PFSK-1 (cell line): ENCODE measurements around the gene EPOP.

Source experiments
- FOXP2 ChIP-seq: optimal IDR thresholded peaks from 2 replicates; pipeline ENCODE3; 2011; ENCODE audit warnings: borderline replicate concordance, control low read depth, inconsistent platforms; ENCODE audit not compliant: insufficient read depth; ENCODE audit errors: extremely low read length, extremely low read depth
- POLR2AphosphoS5 ChIP-seq: IDR thresholded peaks from 2 replicates; pipeline ENCODE4 v1.6.1; 2012; ENCODE audit warnings: low read depth, mild to moderate bottlenecking, control low read depth, low read length, moderate library complexity
- SIN3A ChIP-seq: IDR thresholded peaks from 2 replicates; pipeline ENCODE4 v1.6.1; 2012; ENCODE audit warnings: mild to moderate bottlenecking, low read length, moderate library complexity, borderline replicate concordance; ENCODE audit not compliant: insufficient read depth
- TAF1 ChIP-seq: IDR thresholded peaks from 2 replicates; pipeline ENCODE4 v1.6.1; 2012; ENCODE audit warnings: low read length, control low read depth, borderline replicate concordance; ENCODE audit not compliant: insufficient read depth
- TF ChIP-seq, protein P1 (sequence below), 2 experiments: IDR thresholded peaks; 2 replicates each; pipeline versions ENCODE4 v1.6.1 to v1.8.0; 2011 to 2012; ENCODE audit warnings: low read depth in 2 of 2, low read length in 2 of 2, control low read depth in 1 of 2, inconsistent platforms in 1 of 2, mild to moderate bottlenecking in 1 of 2, moderate library complexity in 1 of 2; ENCODE audit not compliant: insufficient read depth in 1 of 2

EPOP gene

DNA sequence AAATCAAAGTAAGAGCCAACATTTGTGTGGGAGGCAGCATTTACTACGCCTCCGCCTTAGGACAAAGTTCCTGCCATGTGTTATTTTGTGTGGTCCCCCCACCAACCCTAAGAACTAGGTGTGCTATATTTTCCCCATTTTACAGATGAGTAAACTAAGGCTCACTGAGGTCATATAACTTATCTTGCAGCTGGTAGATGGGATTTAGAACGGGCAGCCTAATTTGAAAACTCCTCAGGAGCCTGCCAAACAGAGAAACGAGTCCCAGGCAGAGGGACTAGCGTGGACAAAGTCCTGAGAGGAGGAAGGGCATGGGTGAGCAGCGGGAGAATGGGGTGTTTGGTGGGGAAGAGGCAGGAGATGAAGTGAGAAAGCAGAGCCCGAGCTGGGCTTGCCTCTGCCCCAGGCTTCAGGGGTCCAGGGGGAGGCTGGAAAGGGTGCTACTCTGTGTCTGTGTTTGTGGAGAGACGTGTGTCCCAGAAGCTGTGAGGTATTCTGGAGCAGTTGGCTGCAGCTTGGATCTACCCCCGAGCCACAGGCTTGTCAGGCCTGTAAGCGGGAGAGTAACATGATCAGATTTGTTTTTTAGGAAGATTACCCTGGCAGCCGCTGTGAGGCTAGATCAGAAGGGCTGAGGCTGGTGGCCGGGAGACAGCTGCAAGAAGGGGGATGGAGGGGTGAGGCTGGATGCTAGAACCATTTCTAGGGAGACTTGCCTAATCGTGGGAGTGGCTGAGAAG lies 35.3 kb upstream of the EPOP start:
- TF ChIP-seq, protein P1, sequence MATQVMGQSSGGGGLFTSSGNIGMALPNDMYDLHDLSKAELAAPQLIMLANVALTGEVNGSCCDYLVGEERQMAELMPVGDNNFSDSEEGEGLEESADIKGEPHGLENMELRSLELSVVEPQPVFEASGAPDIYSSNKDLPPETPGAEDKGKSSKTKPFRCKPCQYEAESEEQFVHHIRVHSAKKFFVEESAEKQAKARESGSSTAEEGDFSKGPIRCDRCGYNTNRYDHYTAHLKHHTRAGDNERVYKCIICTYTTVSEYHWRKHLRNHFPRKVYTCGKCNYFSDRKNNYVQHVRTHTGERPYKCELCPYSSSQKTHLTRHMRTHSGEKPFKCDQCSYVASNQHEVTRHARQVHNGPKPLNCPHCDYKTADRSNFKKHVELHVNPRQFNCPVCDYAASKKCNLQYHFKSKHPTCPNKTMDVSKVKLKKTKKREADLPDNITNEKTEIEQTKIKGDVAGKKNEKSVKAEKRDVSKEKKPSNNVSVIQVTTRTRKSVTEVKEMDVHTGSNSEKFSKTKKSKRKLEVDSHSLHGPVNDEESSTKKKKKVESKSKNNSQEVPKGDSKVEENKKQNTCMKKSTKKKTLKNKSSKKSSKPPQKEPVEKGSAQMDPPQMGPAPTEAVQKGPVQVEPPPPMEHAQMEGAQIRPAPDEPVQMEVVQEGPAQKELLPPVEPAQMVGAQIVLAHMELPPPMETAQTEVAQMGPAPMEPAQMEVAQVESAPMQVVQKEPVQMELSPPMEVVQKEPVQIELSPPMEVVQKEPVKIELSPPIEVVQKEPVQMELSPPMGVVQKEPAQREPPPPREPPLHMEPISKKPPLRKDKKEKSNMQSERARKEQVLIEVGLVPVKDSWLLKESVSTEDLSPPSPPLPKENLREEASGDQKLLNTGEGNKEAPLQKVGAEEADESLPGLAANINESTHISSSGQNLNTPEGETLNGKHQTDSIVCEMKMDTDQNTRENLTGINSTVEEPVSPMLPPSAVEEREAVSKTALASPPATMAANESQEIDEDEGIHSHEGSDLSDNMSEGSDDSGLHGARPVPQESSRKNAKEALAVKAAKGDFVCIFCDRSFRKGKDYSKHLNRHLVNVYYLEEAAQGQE (IDR thresholded peaks at IDR 0.05; ENCODE audit: insufficient read depth in 1 of 2, low read depth in 2 of 2, low read length in 2 of 2) = no peak

DNA sequence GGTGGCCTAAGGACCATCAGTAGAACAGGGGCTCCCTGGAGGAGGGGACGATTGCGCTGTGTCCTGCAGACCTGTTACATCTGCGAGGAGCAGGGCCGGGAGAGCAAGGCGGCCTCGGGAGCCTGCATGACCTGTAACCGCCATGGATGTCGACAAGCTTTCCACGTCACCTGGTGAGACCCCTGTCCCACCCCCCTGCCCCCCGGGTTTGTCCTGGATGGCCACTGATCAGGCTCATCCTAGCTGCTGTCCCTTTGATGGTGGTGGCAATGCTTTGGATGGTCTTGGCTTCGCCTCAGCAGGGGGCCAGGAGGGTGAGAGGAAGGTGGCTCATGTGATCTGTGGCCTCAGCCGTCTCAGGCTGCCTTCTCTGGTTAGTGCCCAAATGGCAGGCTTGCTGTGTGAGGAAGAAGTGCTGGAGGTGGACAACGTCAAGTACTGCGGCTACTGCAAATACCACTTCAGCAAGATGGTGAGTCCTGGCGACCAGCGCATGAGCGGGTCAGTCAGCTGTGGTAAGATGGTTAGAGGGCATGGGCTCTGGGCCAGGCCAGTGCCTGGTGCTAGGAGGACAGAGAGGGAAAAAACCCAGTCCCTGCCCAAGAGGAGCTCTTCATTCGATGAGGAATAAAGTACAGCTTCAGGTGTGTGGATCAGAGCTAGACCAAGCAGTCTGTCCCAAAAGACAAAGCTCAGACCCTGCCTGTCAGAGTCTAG lies 34.5 kb upstream of the EPOP start:
- no peak for TF ChIP-seq SIN3A
- TF ChIP-seq TAF1 = no peak
- TF ChIP-seq FOXP2 = no peak
- TF ChIP-seq, protein P1 (IDR thresholded peaks at IDR 0.05; ENCODE audit: insufficient read depth in 1 of 2, low read depth in 2 of 2, low read length in 2 of 2) = no peak
- no peak for TF ChIP-seq POLR2AphosphoS5

DNA sequence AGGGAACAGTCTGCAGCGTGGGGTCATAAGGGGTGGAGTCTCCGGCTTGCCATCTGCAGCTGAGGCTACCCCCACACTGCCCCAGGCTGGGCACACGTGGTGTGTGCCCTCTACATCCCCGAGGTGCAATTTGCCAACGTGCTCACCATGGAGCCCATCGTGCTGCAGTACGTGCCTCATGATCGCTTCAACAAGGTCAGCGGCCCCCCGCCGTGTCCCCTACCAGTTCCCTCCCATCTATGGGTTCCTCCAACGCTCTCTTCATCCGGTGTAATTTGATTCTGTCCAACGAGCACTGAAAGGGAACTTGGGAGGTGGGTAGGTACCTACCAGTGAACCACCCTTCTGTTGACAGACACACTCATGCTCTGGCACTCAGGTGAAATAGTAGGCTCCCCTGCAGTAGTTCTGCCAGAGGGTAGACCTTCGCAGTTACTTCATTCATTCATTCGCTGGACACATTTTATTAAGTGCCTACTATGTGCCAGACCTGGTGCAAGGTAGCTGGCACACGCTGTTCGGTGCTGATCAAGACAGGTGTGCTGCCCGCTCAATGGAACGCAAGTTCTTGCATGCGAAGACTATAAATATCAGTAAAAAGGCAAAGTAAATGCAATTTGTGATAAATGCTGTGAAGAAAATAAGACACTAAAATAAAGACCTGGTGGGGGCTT lies 33.1 kb upstream of the EPOP start:
- TF ChIP-seq, protein P1 (IDR thresholded peaks at IDR 0.05; ENCODE audit: insufficient read depth in 1 of 2, low read depth in 2 of 2, low read length in 2 of 2) = no peak
- TF ChIP-seq TAF1 (no peak), FOXP2 (no peak), SIN3A (no peak), POLR2AphosphoS5 (no peak)

DNA sequence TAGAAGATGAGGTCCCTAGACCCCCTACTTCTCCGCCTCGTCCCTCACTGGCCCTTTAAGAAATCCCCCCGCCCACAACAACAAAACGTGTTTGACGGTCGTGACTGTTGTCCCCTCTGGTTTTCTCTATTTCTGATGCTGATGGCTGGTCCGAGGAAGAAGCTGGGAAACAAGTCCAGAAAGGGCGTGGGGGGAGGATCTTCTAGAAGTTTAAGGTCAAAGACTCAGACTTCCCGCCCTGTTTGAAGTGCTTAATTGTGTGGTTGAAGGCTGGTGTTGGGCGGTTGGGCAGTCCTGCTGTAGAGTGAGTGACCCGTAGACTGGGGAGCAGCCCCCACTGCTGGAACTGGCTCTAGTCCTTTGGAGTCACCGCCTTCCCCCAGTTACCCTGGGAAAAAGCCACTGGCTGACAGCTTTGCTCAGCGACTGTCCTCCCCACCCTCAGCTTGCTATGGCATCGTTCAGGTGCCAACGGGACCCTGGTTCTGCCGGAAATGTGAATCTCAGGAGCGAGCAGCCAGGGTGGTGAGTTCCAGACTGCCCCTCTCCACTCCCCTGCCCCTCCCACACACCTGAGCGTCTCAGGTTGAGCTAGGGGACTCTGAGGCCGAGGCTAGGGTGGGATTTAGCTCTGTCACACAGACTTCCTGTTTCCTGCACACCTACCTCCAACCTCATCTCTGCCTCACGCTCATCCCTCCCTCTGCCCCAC lies 31.9 kb upstream of the EPOP start:
- TF ChIP-seq FOXP2 (no peak), SIN3A (no peak), TAF1 (no peak), POLR2AphosphoS5 (no peak)
- TF ChIP-seq, protein P1 (IDR thresholded peaks at IDR 0.05; ENCODE audit: insufficient read depth in 1 of 2, low read depth in 2 of 2, low read length in 2 of 2) = no peak
